Right lobe of liver (tissue), 4 donors: ENCODE data around the gene BTAF1.

Source experiments
- POLR2A ChIP-seq: fragments of 450-650 bp; IDR thresholded peaks from one replicate; pipeline ENCODE4 v1.6.1; 2017; ENCODE audit warnings: antibody characterized with exemption, mild to moderate bottlenecking
- TF ChIP-seq, protein P1 (sequence below), 4 donors: fragments of 200-600 bp in 3 of 4; fragments of 450-650 bp in 1 of 4; IDR thresholded peaks; one replicate each; pipeline versions ENCODE4 v1.5.1 to v1.8.0; 2016 to 2022; ENCODE audit warnings: antibody characterized with exemption in 4 of 4, mild to moderate bottlenecking in 2 of 4
- donor health status: DM: no; HTN: no; CAD: no.
- donor health status: DM: no; HTN: no; CAD: no.
- donor health status: DM: no; HTN: yes; CAD: no.

DNA sequence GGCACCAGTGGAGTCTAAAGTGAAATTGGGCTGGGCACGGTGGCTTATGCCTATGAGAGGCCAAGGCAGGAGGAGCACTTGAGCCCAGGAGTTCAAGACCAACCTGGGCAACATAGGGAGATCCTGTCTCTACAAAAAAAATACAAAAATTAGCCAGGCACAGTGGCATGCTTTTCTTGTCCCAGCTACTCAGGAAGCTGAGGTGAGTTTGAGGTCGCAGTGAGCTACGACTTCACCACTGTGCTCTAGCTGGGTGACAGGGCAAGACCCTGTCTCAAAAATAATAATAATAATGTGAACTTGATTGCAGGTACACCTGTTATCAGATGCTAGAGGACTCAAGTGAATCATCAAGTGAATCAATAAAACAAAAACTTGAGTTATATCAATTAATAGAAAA, 108.0 kb downstream of the BTAF1 start:
- TF ChIP-seq POLR2A = no peak
- TF ChIP-seq, protein P1, sequence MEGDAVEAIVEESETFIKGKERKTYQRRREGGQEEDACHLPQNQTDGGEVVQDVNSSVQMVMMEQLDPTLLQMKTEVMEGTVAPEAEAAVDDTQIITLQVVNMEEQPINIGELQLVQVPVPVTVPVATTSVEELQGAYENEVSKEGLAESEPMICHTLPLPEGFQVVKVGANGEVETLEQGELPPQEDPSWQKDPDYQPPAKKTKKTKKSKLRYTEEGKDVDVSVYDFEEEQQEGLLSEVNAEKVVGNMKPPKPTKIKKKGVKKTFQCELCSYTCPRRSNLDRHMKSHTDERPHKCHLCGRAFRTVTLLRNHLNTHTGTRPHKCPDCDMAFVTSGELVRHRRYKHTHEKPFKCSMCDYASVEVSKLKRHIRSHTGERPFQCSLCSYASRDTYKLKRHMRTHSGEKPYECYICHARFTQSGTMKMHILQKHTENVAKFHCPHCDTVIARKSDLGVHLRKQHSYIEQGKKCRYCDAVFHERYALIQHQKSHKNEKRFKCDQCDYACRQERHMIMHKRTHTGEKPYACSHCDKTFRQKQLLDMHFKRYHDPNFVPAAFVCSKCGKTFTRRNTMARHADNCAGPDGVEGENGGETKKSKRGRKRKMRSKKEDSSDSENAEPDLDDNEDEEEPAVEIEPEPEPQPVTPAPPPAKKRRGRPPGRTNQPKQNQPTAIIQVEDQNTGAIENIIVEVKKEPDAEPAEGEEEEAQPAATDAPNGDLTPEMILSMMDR (IDR thresholded peaks at IDR 0.05) = no peak
